ENCODE results near the gene P2RX6.
A peak's percentile ranks its signal among the peaks of the same experiment; 100 is the strongest.
"Not testable (repeated sequence)": the region's sequence is repeated elsewhere in the genome, so short reads cannot be mapped to it uniquely, and the experiment has no call there.

Gene P2RX6

DNA sequence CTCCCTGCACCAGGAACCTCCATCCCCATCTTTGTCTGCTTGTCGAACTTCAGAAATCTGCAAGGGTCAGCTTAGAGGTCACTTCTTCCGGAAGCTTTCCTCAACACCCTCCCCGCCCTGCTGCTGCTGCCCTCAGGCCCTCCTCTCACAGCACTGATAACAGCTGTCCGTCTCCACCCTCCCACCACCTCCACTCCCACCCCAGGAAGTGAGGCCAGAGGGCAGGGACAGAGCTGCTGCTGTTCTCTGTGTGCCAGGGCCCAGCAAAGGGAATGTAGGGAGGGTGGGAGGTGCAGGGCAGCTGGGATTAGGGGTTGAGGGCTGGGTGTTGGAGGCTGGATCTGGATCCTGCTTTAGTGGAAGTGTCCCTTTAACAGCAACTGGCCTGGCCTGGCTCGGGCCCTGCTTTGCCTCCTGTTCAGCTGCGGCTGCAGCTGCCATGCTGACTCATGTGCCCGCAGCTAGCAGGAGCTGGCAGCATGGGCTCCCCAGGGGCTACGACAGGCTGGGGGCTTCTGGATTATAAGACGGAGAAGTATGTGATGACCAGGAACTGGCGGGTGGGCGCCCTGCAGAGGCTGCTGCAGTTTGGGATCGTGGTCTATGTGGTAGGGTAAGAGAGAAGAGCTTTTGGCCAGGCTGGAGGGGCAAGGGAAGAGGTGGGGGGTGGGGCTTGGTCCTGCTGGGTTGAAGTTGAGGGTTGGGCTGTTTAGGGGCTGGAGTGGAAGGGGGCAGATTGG, at the start of gene P2RX6:
Gene P2RX6 (plus strand): TSS at position 440 of the 740 bp plus-strand sequence. CDS start 10 bp downstream, at position 450.
- no peak for DNase-seq (ENCODE audit: low read depth in 2 of 2)

DNA sequence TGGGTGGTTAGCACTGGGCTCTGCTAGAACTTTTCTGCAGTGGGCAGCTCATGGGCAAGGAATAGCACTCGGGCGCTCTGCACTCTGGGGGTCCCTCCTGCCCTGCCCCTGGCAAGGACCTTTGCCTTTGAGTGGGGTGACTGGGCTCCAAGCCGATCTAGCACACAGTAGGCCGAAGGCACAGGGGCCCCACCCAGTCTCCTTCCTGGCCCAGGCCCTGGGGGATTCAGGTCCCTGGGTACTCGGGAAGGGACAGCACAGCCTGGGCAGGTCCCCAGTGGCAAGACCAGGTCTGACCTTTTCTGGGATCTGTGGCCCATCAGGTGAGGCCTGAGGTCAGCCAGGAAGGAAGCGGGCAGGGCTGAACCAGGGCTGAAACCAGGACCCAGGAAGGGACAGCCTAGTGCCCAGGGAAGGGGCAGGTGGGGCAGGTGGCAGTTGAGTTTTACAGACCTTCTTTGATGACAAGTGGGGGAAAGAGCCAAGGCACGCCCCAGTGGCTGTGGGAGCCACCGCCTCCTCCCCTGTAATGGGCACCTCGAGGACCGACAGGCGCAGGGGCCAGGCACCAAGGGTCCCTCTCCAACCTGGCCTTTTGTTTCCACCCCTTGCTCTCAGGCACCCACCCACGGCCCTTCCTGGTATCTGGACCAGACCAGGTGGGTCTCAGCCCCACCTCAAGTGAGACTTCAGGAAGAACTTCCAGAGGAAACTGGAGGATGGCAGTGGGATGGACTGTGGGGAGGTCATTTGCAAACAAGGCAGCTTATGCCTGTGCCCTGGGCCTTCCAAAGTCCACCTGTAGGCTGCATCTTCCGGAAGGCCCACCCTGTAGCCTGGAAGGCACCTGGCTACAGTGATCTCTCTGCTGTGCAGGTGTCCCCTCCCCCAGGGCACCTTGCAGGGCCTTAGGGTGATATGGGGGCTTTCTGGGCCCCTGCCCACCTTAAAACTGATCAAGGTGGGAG, 48.8 kb upstream of the P2RX6 start:
- DNase-seq (ENCODE audit: low read depth in 2 of 2): no peak

DNA sequence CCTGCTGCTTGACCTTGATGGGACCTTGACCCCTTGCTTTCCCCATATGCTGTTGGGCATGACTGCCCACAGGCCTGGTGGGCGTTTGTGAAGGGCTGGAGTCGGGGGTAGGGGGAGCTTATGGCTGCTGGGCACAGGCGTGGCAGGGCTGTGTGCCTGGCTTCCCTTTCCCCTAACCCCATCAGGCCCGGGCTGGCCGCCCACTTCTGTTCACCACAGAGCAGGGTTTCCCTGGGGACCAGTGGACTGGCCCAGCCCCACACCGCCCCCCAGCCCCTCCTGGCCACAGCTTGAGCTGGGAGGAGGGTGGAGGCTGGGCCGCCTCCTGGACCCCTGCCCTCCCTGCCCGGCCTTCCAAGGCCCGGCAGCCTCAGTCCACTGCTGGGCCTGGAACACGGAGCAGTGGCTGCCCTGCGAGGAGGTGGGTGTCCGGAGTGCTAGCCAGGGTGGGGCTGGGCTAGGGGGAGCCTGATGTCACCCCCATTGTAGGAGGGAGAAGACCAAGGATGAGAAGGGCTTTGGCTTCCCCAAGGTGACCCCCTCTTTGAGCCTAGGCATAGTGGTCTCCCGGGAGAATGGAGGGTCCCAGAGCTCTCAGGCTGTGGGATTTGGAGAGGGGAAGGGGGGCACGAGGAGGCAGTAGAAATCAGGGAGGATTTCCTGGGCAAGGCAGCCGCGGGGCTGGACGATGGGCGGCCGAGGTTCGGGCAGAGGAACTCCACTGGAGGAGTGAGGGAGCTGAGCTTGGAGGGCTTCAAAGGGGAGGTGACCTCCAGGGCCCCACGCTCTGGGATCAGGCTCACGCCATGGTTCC, 47.9 kb upstream of the P2RX6 start, which contains the start of gene AIFM3:
Gene AIFM3 (plus strand): TSS at position 373 of the 814 bp plus-strand sequence. CDS start 690 bp downstream, outside the sequence.
- no peak for DNase-seq (ENCODE audit: low read depth in 2 of 2)

DNA sequence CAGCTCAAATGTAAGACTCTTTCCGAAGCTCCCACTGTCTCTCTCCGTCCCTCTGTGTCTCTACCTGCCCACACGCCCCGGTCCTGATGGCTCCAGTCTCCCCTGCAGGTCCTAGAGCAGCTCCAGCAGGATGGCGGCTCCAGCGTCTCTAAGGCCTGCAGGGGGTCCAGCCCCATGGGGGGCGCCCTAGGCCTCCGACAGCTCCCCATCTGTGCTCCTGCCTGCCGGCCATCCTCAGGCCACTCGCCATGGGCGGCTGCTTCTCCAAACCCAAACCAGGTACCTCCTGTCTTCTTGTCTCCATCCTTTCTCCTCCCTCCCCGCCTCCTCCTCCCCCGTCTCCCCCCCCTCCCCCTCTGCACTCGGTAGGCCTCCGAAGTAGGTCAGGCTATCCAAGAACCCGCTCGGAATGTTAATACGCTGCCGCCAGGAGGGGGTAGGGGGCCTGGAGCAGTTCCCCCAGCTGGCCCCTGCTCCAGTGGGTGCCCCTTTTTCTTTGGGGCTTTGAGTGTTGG, 47.2 kb upstream of the P2RX6 start:
- DNase-seq (ENCODE audit: low read depth in 2 of 2): no peak

DNA sequence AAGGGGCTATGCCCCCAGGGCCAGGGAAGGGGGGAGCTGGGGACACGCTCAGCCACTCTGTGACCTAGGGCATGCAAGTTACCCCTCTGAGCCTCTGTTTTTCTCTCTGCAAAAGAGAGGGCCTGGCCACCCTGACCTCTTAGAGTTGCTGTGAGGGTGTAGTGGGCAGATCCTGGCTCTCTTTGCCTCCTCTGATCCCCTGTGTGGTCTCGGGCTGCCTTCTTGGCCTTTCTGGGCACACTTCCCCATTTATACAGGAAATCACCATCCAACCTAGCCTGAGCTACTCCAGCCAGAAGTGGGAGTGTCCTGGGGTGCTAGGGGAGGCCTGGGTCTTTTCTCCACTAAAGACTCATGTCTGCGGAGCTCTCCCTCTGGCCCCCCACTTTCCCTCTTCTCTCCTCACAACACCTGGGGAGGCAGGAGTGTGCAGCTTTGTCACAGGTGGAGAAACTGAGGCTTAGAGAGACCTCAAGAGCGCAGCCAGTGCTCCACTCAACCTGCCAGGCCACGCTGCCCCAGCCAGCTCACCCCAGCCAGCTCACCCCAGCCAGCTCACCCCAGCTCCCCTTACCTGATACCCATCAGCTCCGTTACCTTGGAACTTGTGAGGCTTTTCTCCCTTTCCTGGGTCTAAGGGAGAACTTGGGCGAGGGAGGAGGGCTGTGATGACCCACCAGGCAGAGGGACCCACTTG, 46.5 kb upstream of the P2RX6 start:
- no peak for DNase-seq (ENCODE audit: low read depth in 2 of 2)

DNA sequence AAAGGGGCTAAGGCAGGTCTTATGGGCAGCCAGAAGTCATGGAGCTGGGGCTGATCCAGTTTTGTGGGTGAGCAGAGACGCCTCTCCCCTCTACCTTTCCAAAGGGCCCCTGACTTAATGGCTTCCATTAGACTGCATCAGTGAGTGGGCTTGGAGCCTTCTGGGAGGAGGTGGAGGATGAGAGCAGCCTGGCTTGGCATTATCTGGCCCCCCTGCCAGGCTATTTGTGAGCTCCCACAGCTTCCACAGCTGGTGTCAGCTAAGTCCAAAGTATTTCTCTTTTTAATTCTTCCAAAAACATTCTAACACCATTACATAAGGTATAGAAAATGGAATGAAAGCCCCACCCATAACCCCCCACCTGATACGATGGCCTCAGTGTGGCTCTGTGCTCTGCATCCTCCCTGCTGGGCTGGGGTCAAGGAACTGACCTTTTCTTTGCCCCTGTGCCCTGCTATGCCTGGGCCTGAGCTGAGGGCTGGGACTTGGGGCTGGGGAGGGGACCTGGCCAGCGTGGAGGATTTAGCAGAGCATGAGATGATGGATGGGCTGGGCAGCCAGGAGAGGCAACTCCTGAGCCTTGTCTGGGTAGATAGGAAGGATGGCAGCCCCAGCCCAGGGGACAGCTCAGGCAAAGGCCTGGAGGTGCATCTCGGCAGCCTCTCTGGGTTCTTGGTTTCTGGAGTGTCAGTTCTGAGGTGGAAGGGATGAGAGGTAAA, 43.9 kb upstream of the P2RX6 start:
- DNase-seq (ENCODE audit: low read depth in 2 of 2): no peak

DNA sequence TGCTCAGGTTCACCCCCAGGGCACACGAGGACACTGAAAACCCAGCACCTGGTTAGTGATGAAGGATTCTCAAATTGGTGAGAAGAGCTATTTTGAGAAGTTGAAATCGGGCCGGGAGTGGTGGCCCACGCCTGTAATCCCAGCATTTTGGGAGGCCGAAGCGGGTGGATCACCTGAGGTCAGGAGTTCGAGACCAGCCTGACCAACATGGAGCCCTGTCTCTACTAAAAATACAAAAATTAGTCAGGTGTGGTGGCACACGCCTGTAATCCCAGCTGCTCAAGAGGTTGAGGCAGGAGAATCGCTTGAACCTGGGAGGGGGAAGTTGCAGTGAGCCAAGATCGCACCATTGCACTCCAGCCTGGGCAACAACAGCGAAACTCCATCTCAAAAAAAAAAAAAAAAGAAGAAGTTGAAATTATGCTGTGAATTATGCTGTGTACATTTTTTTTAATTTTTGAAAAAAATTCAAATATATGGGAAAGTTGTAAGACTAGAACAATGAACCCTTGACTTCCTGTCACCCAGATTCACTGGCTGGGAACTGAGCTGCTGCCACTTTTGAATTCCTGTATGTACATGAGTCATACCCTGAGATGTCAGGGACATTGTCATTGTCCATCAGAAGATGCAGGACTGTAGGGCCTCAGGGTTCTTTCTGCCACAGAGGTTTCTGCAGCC, 42.8 kb upstream of the P2RX6 start:
- not testable (repeated sequence) for DNase-seq (ENCODE audit: low read depth in 2 of 2)

DNA sequence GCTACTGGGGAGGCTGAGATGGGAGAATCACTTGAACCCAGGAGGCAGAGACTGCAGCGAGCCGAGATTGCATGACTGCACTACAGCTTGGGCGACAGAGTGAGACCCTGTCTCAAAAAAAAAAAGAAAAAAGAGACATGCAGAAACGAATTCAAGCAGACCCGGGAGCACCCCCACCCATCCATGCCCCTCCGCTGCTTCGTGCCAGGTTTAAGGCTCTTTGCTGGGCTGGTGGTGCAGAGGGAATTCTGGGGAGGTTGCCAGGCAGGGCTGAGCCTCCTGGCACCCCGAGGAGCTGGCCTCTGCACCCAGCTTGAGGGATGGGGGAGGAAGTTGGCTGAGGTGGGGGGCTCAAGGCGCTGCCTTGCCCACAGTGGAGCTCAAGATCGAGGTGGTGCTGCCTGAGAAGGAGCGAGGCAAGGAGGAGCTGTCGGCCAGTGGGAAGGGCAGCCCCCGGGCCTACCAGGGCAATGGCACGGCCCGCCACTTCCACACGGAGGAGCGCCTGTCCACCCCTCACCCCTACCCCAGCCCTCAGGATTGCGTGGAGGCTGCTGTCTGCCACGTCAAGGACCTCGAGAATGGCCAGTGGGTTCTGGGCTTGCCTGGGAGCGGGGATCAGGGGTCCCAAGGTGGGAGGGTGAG, 41.9 kb upstream of the P2RX6 start:
- DNase-seq (ENCODE audit: low read depth in 2 of 2): no peak

DNA sequence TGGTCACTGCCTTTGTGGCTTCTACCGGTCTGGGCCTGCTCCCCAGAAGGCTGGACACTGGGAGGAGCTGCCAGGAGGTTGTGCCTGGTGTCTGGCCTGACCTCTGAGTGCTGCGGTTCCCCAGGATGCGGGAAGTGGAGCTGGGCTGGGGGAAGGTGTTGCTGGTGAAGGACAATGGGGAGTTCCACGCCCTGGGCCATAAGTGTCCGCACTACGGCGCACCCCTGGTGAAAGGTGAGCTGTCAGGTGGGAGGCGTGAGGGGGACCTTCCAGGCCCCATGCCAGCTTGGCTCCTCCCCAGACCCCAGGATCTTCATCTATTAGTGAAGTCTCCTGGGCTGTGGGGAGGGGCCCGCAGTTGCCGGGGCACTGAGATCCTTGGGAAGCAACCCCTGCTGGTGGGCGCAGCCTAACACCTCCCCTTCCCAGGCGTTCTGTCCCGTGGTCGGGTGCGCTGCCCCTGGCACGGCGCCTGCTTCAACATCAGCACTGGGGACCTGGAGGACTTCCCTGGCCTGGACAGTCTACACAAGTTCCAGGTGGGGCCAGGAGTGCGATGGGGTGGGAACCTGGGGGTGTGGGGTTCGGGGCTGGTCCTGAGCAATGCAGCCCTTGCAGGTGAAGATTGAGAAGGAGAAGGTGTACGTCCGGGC, 41.2 kb upstream of the P2RX6 start:
- no peak for DNase-seq (ENCODE audit: low read depth in 2 of 2)

DNA sequence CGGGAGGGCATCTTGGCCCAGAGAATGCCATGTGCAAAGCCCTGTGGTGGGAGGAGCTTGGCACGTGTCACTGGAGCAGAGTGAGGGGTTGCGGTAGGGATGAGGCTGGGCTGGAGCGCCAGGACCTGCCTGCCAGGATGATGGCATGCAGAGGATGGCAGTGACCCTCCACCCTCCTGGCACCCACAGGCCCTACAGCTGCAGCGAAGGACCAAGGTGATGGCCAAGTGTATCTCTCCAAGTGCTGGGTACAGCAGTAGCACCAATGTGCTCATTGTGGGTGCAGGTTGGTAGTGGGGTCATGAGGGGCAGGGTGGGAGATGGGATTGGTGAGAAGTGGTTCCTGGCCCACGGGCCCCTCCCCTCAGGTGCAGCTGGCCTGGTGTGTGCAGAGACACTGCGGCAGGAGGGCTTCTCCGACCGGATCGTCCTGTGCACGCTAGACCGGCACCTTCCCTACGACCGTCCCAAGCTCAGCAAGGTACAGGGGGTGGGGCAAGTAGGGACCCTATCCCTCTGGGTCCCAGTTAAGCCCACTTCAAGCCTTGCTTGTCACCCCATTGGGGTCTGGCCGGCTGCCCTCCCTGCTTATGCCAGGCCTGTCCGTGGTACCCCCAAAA, 40.5 kb upstream of the P2RX6 start:
- no peak for DNase-seq (ENCODE audit: low read depth in 2 of 2)

DNA sequence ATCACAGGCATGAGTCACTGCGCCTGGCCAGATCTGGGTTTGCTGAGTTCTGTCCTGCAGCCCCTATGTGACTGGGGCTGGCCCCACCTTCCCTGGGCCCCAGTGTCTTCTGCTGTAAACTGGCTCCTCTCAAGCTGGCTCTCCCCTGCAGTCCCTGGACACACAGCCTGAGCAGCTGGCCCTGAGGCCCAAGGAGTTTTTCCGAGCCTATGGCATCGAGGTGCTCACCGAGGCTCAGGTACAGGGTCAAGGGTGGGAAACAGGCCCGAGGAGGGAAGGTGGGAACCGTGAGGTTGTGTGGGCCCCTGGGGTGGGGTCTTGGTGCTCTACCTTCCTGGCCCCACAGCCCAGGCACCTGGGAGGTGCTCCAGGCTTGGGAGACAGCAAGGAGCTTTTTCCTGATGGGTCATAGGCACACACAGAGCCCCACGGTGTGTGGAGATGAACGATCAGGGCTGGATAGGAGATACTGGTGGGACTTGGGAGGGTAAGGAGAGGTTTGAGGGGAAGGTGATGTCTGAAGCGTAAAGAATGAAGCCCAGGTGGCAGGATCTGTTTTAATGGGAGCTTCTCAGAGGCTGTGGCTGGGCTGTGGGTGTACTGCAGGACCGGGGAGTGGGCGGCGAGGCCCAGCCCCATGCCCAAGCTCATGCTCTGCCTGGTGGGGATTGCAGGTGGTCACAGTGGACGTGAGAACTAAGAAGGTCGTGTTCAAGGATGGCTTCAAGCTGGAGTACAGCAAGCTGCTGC, 39.2 kb upstream of the P2RX6 start:
- no peak for DNase-seq (ENCODE audit: low read depth in 2 of 2)

DNA sequence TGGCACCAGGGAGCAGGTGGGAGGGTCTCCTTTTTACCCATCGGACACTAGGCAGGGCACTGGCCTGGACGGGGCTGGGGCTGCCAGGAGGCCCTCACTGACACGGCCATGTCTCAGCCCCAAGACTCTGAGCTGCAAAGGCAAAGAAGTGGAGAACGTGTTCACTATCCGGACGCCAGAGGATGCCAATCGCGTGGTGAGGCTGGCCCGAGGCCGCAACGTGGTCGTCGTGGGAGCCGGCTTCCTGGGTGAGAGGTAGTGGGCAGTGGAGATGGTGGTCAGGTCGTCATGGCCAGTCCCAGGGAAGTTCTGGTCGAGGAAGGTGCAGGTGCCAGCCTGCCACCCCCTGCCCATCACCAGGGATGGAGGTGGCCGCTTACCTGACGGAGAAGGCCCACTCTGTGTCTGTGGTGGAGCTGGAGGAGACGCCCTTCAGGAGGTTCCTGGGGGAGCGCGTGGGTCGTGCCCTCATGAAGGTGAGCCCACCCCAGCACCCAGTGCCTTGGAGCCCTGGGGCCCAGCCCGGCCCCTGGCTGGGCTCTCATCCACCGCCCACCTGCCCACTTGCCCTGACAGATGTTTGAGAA, 38.6 kb upstream of the P2RX6 start:
- no peak for DNase-seq (ENCODE audit: low read depth in 2 of 2)

DNA sequence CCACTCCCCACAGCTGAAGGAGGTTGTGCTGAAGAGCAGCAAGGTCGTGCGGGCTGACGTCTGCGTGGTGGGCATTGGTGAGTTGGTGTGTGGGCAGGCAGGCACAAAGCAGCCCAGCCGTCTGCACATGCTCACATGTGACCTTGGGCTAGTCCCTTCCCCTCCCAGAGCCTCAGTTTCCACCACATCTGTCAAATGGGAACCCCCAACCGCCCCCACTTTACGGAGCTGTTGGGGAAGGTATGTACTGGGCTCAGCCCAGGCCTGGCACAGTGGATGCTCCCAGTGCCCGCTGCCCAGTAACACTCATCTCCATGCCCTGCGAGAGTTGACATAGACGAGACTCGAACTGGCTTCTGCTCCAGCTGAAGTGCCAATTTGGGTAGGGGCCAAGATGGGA, 37.9 kb upstream of the P2RX6 start:
- DNase-seq (ENCODE audit: low read depth in 2 of 2): no peak

DNA sequence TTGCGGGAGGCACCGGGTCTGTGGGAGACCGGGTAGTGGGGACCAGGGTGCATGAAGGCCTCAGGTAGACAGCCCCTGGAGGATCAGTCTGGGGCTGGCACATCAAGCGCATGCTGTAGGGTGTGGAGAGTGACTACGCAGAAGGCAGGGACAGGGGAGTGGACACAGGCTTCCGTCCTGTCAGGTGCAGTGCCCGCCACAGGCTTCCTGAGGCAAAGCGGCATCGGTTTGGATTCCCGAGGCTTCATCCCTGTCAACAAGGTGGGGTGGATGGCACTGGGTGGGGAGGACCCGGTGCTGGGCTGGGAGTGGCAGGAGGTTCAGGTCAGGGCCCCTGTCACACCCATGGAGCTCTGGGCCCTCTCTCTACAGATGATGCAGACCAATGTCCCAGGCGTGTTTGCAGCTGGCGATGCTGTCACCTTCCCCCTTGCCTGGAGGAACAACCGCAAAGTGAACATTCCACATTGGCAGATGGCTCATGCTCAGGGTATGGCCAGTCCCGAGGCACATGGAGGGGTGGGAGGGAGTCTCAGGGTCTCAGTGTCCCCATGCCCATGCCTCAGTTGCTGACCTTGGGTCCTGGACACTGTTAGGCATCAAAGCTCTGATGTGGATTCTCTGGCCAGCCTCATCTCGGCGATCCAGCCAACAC, 37.3 kb upstream of the P2RX6 start:
- DNase-seq (ENCODE audit: low read depth in 2 of 2): no peak

DNA sequence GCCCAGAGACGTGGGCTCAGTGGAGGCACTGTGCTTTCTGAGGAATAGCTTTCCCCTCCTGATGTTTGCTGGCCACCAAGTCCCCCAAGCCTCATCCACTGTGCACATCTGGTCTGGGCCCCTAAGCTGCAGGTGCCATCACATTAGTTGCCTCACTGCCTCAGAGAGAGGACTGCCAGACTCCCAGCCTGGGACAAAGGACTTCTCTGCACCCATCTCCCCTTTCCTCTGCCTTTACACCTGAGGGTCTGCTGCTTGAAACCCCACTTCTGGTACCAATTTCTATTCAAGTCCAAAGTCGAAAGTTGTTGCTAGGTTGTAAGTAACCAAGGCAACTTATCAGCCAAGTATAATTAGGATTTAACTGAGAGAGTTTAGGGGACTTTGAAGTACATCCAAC, 36.5 kb upstream of the P2RX6 start:
- DNase-seq (ENCODE audit: low read depth in 2 of 2): no peak

DNA sequence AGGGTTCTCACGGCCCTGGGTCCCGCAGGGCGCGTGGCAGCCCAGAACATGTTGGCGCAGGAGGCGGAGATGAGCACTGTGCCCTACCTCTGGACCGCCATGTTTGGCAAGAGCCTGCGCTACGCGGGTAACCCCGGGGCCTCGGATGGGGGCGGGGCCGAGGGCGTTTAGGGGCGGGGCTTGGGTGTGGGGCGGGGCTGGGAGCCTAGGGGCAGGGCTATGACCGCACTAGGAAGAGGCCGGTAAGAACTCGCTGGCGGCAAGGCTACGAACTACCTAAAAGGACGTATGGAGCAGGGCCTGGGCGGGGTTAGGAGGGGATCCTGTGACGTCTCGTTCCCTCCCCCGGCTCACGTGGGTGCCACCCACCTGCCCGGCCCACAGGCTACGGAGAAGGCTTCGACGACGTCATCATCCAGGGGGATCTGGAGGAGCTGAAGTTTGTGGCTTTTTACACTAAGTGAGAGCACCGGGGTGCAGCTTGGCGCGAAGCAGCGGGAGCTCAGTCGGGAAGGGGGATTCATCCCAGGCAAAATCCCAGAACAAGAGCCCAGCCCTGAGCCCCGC, 35.6 kb upstream of the P2RX6 start:
- peak; percentile 65 to 68 for DNase-seq (ENCODE audit: low read depth in 2 of 2)
